Ishikawa (cell line): ENCODE data around the gene ZNF584.

Experiments used
- CEBPB ChIP-seq: IDR thresholded peaks from 2 replicates; pipeline ENCODE4 v1.6.1; 2012
- CREB1 ChIP-seq: IDR thresholded peaks from 2 replicates; pipeline ENCODE4 v1.6.1; 2012; ENCODE audit warnings: low read depth
- EGR1 ChIP-seq: IDR thresholded peaks from 2 replicates; pipeline ENCODE4 v1.6.1; 2012
- EP300 ChIP-seq: IDR thresholded peaks from 2 replicates; pipeline ENCODE4 v1.6.1; 2012; ENCODE audit warnings: borderline replicate concordance
- FOXM1 ChIP-seq: IDR thresholded peaks from 2 replicates; pipeline ENCODE4 v1.6.1; 2012; ENCODE audit warnings: low read depth, borderline replicate concordance
- NFIC ChIP-seq: IDR thresholded peaks from 2 replicates; pipeline ENCODE4 v1.6.1; 2012
- RAD21 ChIP-seq: IDR thresholded peaks from 2 replicates; pipeline ENCODE4 v1.6.1; 2012; ENCODE audit warnings: low read depth
- TAF1 ChIP-seq: IDR thresholded peaks from 2 replicates; pipeline ENCODE4 v1.6.1; 2012; ENCODE audit warnings: low read depth, mild to moderate bottlenecking
- TCF12 ChIP-seq: IDR thresholded peaks from 2 replicates; pipeline ENCODE4 v1.6.1; 2012; ENCODE audit warnings: low read depth
- TEAD4 ChIP-seq: IDR thresholded peaks from 2 replicates; pipeline ENCODE4 v1.6.1; 2012
- USF1 ChIP-seq: IDR thresholded peaks from 2 replicates; pipeline ENCODE4 v1.6.1; 2012
- YY1 ChIP-seq: IDR thresholded peaks from 2 replicates; pipeline ENCODE4 v1.6.1; 2012; ENCODE audit warnings: low read depth
- ZBTB7A ChIP-seq: IDR thresholded peaks from 2 replicates; pipeline ENCODE4 v1.6.1; 2012; ENCODE audit warnings: low read depth
- TF ChIP-seq, protein P1 (sequence below): IDR thresholded peaks from 2 replicates; pipeline ENCODE4 v1.6.1; 2012; ENCODE audit warnings: low read depth, mild to moderate bottlenecking
- TF ChIP-seq, protein P2 (sequence below): IDR thresholded peaks from 2 replicates; pipeline ENCODE4 v1.6.1; 2012

ZNF584 gene

DNA sequence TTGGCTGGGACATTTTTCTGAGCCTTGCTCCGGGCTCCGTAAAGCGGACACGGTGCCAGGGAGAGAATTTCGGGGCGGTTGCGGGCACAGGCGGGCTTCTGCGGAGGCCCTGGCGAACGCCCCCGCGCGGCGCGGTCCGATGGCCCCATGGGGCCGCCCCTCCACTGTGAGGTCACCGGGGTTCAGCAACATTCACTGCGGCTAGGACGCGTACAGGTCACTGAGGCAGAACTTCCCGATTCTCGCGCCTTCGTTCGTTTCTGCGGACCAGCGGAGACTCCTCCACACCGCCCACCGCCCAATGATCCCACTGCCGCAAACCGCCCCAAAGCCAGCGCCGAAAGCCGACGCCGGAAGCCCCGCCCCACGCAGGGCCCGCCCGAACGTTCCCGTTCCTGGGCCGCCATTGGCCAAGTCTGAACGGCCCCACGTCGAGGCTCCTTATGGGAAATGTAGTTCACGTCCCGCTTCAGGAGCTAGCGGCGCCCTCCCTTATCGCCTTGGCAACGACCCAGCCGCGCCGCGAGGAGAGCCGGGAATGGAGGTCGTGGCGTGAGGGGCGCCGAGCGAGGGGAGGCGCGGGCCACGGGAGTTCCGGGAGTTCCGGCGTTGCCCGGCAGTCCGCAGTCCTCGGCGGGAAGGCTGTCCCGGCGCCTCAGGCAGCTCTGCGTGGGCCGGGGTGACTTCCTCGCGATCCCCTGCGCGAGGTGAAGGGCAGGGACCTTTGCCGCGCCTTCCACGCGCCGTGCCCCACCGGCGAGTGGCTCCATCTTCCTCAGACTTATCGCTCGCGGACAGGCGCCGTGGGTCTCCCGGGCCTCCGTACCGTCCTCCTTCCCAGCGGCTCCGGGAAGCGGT, at the start of gene ZNF584:
Gene ZNF584, plus strand, starts transcription at position 498 of the 858 bp plus-strand sequence. CDS start 499 bp downstream, outside the sequence.
- TF ChIP-seq, protein P1, sequence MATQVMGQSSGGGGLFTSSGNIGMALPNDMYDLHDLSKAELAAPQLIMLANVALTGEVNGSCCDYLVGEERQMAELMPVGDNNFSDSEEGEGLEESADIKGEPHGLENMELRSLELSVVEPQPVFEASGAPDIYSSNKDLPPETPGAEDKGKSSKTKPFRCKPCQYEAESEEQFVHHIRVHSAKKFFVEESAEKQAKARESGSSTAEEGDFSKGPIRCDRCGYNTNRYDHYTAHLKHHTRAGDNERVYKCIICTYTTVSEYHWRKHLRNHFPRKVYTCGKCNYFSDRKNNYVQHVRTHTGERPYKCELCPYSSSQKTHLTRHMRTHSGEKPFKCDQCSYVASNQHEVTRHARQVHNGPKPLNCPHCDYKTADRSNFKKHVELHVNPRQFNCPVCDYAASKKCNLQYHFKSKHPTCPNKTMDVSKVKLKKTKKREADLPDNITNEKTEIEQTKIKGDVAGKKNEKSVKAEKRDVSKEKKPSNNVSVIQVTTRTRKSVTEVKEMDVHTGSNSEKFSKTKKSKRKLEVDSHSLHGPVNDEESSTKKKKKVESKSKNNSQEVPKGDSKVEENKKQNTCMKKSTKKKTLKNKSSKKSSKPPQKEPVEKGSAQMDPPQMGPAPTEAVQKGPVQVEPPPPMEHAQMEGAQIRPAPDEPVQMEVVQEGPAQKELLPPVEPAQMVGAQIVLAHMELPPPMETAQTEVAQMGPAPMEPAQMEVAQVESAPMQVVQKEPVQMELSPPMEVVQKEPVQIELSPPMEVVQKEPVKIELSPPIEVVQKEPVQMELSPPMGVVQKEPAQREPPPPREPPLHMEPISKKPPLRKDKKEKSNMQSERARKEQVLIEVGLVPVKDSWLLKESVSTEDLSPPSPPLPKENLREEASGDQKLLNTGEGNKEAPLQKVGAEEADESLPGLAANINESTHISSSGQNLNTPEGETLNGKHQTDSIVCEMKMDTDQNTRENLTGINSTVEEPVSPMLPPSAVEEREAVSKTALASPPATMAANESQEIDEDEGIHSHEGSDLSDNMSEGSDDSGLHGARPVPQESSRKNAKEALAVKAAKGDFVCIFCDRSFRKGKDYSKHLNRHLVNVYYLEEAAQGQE, result no peak
- TF ChIP-seq USF1, result no peak
- TF ChIP-seq FOXM1, result no peak
- TF ChIP-seq RAD21, result no peak
- peak; percentile 72 for TF ChIP-seq TAF1
- TF ChIP-seq NFIC, result peak; percentile 79
- TF ChIP-seq EP300, result no peak
- TF ChIP-seq CEBPB, result no peak
- peak; percentile 18; the same call in 1 of the 2 replicates for TF ChIP-seq ZBTB7A
- TF ChIP-seq TEAD4, result no peak
- TF ChIP-seq, protein P2, sequence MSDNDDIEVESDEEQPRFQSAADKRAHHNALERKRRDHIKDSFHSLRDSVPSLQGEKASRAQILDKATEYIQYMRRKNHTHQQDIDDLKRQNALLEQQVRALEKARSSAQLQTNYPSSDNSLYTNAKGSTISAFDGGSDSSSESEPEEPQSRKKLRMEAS, result no peak; the same call in 1 of the 2 replicates
- 0 out of 2 replicates have a peak, but pooled peaks have one; percentile 40 for TF ChIP-seq CREB1
- peak; percentile 28; the same call in 1 of the 2 replicates for TF ChIP-seq TCF12
- TF ChIP-seq YY1, result peak; percentile 70; the same call in 1 of the 2 replicates
- TF ChIP-seq EGR1, result peak; percentile 94

GRCh38 chr19:58361900-58362271, 46.6 kb upstream of the ZNF584 start:
- TF ChIP-seq, protein P2, result peak; percentile 93
- no peak for TF ChIP-seq RAD21

- TF ChIP-seq EP300 (no peak), ZBTB7A (no peak), TCF12 (peak; percentile 51; the same call in 1 of the 2 replicates), CREB1 (no peak), FOXM1 (peak; percentile 66), USF1 (no peak), EGR1 (no peak; the same call in 1 of the 2 replicates), TAF1 (peak; percentile 90), RAD21 (no peak), CEBPB (no peak), YY1 (peak; percentile 86), TEAD4 (0 out of 2 replicates have a peak, but pooled peaks have one; percentile 23)
- TF ChIP-seq, protein P2, result peak; percentile 75
- TF ChIP-seq, protein P1, result no peak
Observed at GRCh38 chr19:58362272-58362994, 46.0 kb upstream of the ZNF584 start, which contains the start of gene ZNF497. ZNF497 (minus strand) TSS chr19:58362751; CDS start chr19:58357635, 5,116 bp downstream.

GRCh38 chr19:58364146-58364545, 44.3 kb upstream of the ZNF584 start:
- TF ChIP-seq NFIC, result no peak
- no peak for TF ChIP-seq FOXM1
